ENCODE measurements around the gene MOB3B.

Gene MOB3B

GRCh38 chr9:27541740-27542139 lies 12.1 kb upstream of the MOB3B start:
- DNase-seq (ENCODE audit: low spot score): no peak

- no peak for DNase-seq (ENCODE audit: low spot score)
Measured at GRCh38 chr9:27540502-27540901, 10.9 kb upstream of the MOB3B start.

GRCh38 chr9:27539479-27540441 lies 10.1 kb upstream of the MOB3B start:
- peak; percentile 38 for DNase-seq (ENCODE audit: low spot score)

- DNase-seq (ENCODE audit: low spot score): no peak
Measured at GRCh38 chr9:27538647-27539046, 9.0 kb upstream of the MOB3B start.

- no peak for DNase-seq (ENCODE audit: low spot score)
Measured at GRCh38 chr9:27537756-27538155, 8.1 kb upstream of the MOB3B start.

GRCh38 chr9:27537027-27537435 lies 7.4 kb upstream of the MOB3B start:
- DNase-seq (ENCODE audit: low spot score): no peak

- no peak for DNase-seq (ENCODE audit: low spot score)
Measured at GRCh38 chr9:27536168-27536567, 6.6 kb upstream of the MOB3B start.

- no peak for DNase-seq (ENCODE audit: low spot score)
Measured at GRCh38 chr9:27535701-27536118, 6.1 kb upstream of the MOB3B start.

- DNase-seq (ENCODE audit: low spot score): no peak
Measured at GRCh38 chr9:27534658-27535209, 5.1 kb upstream of the MOB3B start.

- DNase-seq (ENCODE audit: low spot score): no peak
Measured at GRCh38 chr9:27534131-27534530, 4.5 kb upstream of the MOB3B start.

- DNase-seq (ENCODE audit: low spot score): no peak
Measured at GRCh38 chr9:27533311-27533710, 3.7 kb upstream of the MOB3B start.

GRCh38 chr9:27532046-27532445 lies 2.4 kb upstream of the MOB3B start:
- DNase-seq (ENCODE audit: low spot score): no peak

GRCh38 chr9:27530915-27531755 lies 1.5 kb upstream of the MOB3B start:
- no peak for DNase-seq (ENCODE audit: low spot score)

GRCh38 chr9:27528886-27529315 lies 713 bp downstream of the MOB3B start:
- no peak for DNase-seq (ENCODE audit: low spot score)

- peak; percentile 38 for DNase-seq (ENCODE audit: low spot score)
Measured at GRCh38 chr9:27528076-27528885, 1.3 kb downstream of the MOB3B start.

- no peak for DNase-seq (ENCODE audit: low spot score)
Measured at GRCh38 chr9:27527702-27528075, 1.9 kb downstream of the MOB3B start.

- no peak for DNase-seq (ENCODE audit: low spot score)
Measured at GRCh38 chr9:27524236-27524635, 5.4 kb downstream of the MOB3B start, which contains the start of gene IFNK. IFNK (plus strand) TSS chr9:27524290; CDS start chr9:27524337, 47 bp downstream.

- no peak for DNase-seq (ENCODE audit: low spot score)
Measured at GRCh38 chr9:27523141-27523540, 6.5 kb downstream of the MOB3B start.

- DNase-seq (ENCODE audit: low spot score): no peak
Measured at GRCh38 chr9:27520986-27521385, 8.6 kb downstream of the MOB3B start.

GRCh38 chr9:27519466-27520465 lies 9.8 kb downstream of the MOB3B start:
- DNase-seq (ENCODE audit: low spot score): no peak

All from AG08395 (cell line).